Gastroesophageal sphincter (tissue), 3 donors: ENCODE data around the gene SLC41A2.

Source experiments
- CTCF ChIP-seq, 4 experiments: fragments of 200-600 bp in 2 of 4; fragments of 450-650 bp in 2 of 4; sonication (generic) in 1 of 4; IDR thresholded peaks; one replicate each; pipeline ENCODE4 v1.5.1; 2017 to 2019; ENCODE audit warnings: antibody characterized with exemption in 4 of 4, mild to moderate bottlenecking in 2 of 4, moderate library complexity in 2 of 4
- EP300 ChIP-seq: sonication (generic); formaldehyde crosslinking; IDR thresholded peaks from one replicate; pipeline ENCODE4 v1.6.1; 2017; ENCODE audit warnings: antibody characterized with exemption, mild to moderate bottlenecking
- POLR2A ChIP-seq, 2 donors: fragments of 450-650 bp; IDR thresholded peaks; one replicate each; pipeline ENCODE4 v1.6.1; 2017; ENCODE audit warnings: antibody characterized with exemption in 2 of 2, mild to moderate bottlenecking in 2 of 2, moderate library complexity in 1 of 2
- POLR2AphosphoS5 ChIP-seq: sonication (generic); formaldehyde crosslinking; IDR thresholded peaks from one replicate; pipeline ENCODE4 v1.6.1; 2017; ENCODE audit warnings: antibody characterized with exemption

- no peak for TF ChIP-seq CTCF (IDR thresholded peaks at IDR 0.05)
- no peak for TF ChIP-seq EP300
- no peak for TF ChIP-seq POLR2AphosphoS5
- no peak for TF ChIP-seq POLR2A (IDR thresholded peaks at IDR 0.05)
Measured at GRCh38 chr12:104939089-104939488, 19.0 kb downstream of the SLC41A2 start.
